ENCODE measurements around the gene MRPL20. TPM values are rescaled to one million over a fixed set of nuclear protein-coding genes. Genes with fewer than 3 reads are reported as not detected.

MRPL20 gene
- 120 and 138 TPM in 2 replicates for total RNA-seq

GRCh38 chr1:1406821-1407635, at the start of gene MRPL20:
Gene MRPL20, minus strand, starts transcription at chr1:1407293. Its CDS starts 76 bp downstream, at chr1:1407217.

GRCh38 chr1:1449099-1449739, 42.1 kb upstream of the MRPL20 start, which contains the start of gene ATAD3C:
Gene ATAD3C, plus strand, starts transcription at chr1:1449689. Its CDS starts 995 bp downstream, at chr1:1450684.

GRCh38 chr1:1435106-1435903, 28.2 kb upstream of the MRPL20 start, which contains the start of gene VWA1:
Gene VWA1, plus strand, starts transcription at chr1:1435690. Its CDS starts 59 bp downstream, at chr1:1435749.

GRCh38 chr1:1421147-1421906, 14.2 kb upstream of the MRPL20 start, which contains the start of gene ANKRD65:
Gene ANKRD65, minus strand, starts transcription at chr1:1421276. Its CDS starts 271 bp downstream, at chr1:1421005.

GRCh38 chr1:1399187-1399871, 7.8 kb downstream of the MRPL20 start, which contains the start of gene CCNL2:
Gene CCNL2, minus strand, starts transcription at chr1:1399335. Its CDS starts 29 bp downstream, at chr1:1399306.

GRCh38 chr1:1374929-1375662, 32.0 kb downstream of the MRPL20 start, which contains the start of gene AURKAIP1:
Gene AURKAIP1, minus strand, starts transcription at chr1:1375207. Its CDS starts 451 bp downstream, at chr1:1374756.

GRCh38 chr1:1358433-1359271, 48.4 kb downstream of the MRPL20 start, which contains the start of gene MXRA8:
Gene MXRA8, minus strand, starts transcription at chr1:1358555. Its CDS starts 51 bp downstream, at chr1:1358504.

Other genes with a start within 250 kb of the MRPL20 start
- gene TTLL10, start 233.4 kb downstream of the MRPL20 start, total RNA-seq = not detected in 2 replicates
- 0.08 and 2.1 TPM in 2 replicates for gene TNFRSF18, start 200.7 kb downstream of the MRPL20 start, total RNA-seq
- gene TNFRSF4, start 193.1 kb downstream of the MRPL20 start, total RNA-seq = 2.3 TPM in 1 of 2 replicates, not detected in the other
- 198 and 213 TPM in 2 replicates for gene SDF4, start 175.3 kb downstream of the MRPL20 start, total RNA-seq
- gene B3GALT6, start 175.1 kb downstream of the MRPL20 start, total RNA-seq = 31.2 and 33.3 TPM in 2 replicates
- 0.88 and 1.0 TPM in 2 replicates for gene C1QTNF12, start 160.6 kb downstream of the MRPL20 start, total RNA-seq
- 54.6 and 59.0 TPM in 2 replicates for gene UBE2J2, start 133.4 kb downstream of the MRPL20 start, total RNA-seq
- gene SCNN1D, start 126.9 kb downstream of the MRPL20 start, total RNA-seq = 0.13 and 1.9 TPM in 2 replicates
- gene ACAP3, start 99.4 kb downstream of the MRPL20 start, total RNA-seq = 18.0 and 42.2 TPM in 2 replicates
- 22.8 and 29.1 TPM in 2 replicates for gene PUSL1, start 98.7 kb downstream of the MRPL20 start, total RNA-seq
- 66.5 and 80.2 TPM in 2 replicates for gene INTS11, start 82.6 kb downstream of the MRPL20 start, total RNA-seq
- 19.5 and 24.6 TPM in 2 replicates for gene CPTP, start 82.5 kb downstream of the MRPL20 start, total RNA-seq
- under 0.01 and 0.26 TPM in 2 replicates for gene TAS1R3, start 76.0 kb downstream of the MRPL20 start, total RNA-seq
- 40.4 and 50.7 TPM in 2 replicates for gene DVL1, start 57.9 kb downstream of the MRPL20 start, total RNA-seq
- gene MXRA8, start 48.7 kb downstream of the MRPL20 start, total RNA-seq = 281 and 666 TPM in 2 replicates
- gene AURKAIP1, start 32.1 kb downstream of the MRPL20 start, total RNA-seq = 119 and 199 TPM in 2 replicates
- 28.2 and 115 TPM in 2 replicates for gene CCNL2, start 8.0 kb downstream of the MRPL20 start, total RNA-seq
- 3.1 and 4.1 TPM in 2 replicates for gene ANKRD65, start 14.0 kb upstream of the MRPL20 start, total RNA-seq
- 30.5 and 35.1 TPM in 2 replicates for gene VWA1, start 28.4 kb upstream of the MRPL20 start, total RNA-seq
- 0.13 TPM in 1 of 2 replicates, not detected in the other for gene ATAD3C, start 42.4 kb upstream of the MRPL20 start, total RNA-seq
- 11.4 and 20.0 TPM in 2 replicates for gene ATAD3B, start 64.5 kb upstream of the MRPL20 start, total RNA-seq
- gene ATAD3A, start 104.9 kb upstream of the MRPL20 start, total RNA-seq = 15.3 and 45.6 TPM in 2 replicates
- gene TMEM240, start 133.3 kb upstream of the MRPL20 start, total RNA-seq = 4.4 and 10.3 TPM in 2 replicates
- 107 and 127 TPM in 2 replicates for gene SSU72, start 167.6 kb upstream of the MRPL20 start, total RNA-seq
- gene FNDC10, start 192.8 kb upstream of the MRPL20 start, total RNA-seq = 5.6 and 6.3 TPM in 2 replicates
- 21.3 and 43.8 TPM in 2 replicates for gene MIB2, start 208.2 kb upstream of the MRPL20 start, total RNA-seq
- gene MMP23B, start 224.9 kb upstream of the MRPL20 start, total RNA-seq = 9.3 and 90.0 TPM in 2 replicates

Data from epithelial cell of alveolus of lung (primary cell).